ENCODE results near the gene JAKMIP1.

DNA sequence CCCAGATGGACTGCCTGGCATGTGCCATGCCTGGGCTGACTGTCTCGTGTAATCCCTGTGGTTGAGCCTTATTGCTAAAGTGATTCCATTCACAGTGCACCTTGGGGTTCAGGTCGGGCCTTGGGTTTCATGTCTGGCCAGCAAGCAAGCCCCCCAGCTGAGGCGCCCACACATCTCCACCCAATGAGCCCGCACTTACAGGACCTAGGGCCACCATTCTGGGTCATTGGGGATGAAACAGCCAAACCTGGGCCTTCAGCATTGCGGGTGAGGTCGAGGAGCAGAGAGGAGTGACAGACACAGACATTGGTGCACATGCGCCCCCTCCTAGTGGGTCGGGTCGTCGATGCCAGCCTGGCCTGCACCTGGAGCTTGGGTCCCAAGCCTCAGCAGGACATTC lies 48.0 kb upstream of the JAKMIP1 start:
- no peak for TF ChIP-seq POLR2A (IDR thresholded peaks at IDR 0.05; ENCODE audit: low read depth, low read length)
- TF ChIP-seq POLR2AphosphoS5 (IDR thresholded peaks at IDR 0.05; ENCODE audit: low read depth, low read length): no peak
